Measurements from ENCODE around the gene ANKDD1B. TPM values are rescaled to one million over a fixed set of nuclear protein-coding genes. Genes with fewer than 3 reads are reported as not detected.
"Not testable (repeated sequence)": the region's sequence is repeated elsewhere in the genome, so short reads cannot be mapped to it uniquely, and the experiment has no call there.

Gene ANKDD1B
- total RNA-seq, 1 donor = 0.45 TPM

DNA sequence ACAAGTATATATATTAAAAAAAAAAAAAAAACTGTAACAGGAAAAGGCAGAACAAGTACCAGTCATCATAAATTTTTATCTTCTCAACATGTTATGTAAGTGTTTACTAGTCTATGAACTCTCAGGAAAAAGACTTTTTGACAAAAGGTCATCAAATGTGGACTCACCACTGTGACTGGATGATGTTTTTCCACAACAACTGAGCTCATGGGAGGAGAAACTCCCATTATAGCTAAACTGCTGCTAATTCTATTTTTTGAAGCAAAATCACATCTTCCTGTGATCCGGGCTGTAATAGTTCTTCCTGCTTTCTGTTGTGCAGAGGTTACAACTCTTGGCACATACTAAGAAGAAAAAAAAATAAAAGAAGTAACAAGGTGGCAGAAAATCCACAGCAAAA lies 66.4 kb downstream of the ANKDD1B start:
- DNase-seq (ENCODE audit: low read depth) = no peak
- H3K4me3 ChIP-seq (ENCODE audit: low read depth, low read length) = no peak overlapping the region
- TF ChIP-seq, protein P1, sequence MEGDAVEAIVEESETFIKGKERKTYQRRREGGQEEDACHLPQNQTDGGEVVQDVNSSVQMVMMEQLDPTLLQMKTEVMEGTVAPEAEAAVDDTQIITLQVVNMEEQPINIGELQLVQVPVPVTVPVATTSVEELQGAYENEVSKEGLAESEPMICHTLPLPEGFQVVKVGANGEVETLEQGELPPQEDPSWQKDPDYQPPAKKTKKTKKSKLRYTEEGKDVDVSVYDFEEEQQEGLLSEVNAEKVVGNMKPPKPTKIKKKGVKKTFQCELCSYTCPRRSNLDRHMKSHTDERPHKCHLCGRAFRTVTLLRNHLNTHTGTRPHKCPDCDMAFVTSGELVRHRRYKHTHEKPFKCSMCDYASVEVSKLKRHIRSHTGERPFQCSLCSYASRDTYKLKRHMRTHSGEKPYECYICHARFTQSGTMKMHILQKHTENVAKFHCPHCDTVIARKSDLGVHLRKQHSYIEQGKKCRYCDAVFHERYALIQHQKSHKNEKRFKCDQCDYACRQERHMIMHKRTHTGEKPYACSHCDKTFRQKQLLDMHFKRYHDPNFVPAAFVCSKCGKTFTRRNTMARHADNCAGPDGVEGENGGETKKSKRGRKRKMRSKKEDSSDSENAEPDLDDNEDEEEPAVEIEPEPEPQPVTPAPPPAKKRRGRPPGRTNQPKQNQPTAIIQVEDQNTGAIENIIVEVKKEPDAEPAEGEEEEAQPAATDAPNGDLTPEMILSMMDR (IDR thresholded peaks at IDR 0.05; ENCODE audit: insufficient read depth, low read length) = no peak

DNA sequence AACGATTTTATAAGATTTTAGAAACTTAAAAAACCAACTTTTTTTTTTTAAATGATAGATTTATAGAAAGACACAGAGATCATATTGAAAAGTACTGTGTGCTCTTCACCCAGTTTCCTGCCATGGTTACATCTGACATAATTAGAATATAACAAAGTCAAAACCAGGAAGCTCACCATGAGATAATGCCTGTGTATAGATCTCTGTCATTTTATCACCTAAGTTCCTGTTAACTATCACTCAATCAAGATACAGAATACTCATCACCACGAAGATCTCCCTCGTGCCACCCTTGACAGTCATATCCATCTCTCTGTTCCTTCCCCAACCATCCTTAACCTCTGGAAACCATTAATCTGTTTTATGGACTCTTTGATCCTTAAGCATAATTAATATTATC lies 66.9 kb downstream of the ANKDD1B start:
- DNase-seq (ENCODE audit: low read depth) = no peak
- TF ChIP-seq, protein P1 (IDR thresholded peaks at IDR 0.05; ENCODE audit: insufficient read depth, low read length) = no peak
- H3K4me3 ChIP-seq (ENCODE audit: low read depth, low read length) = no peak overlapping the region

DNA sequence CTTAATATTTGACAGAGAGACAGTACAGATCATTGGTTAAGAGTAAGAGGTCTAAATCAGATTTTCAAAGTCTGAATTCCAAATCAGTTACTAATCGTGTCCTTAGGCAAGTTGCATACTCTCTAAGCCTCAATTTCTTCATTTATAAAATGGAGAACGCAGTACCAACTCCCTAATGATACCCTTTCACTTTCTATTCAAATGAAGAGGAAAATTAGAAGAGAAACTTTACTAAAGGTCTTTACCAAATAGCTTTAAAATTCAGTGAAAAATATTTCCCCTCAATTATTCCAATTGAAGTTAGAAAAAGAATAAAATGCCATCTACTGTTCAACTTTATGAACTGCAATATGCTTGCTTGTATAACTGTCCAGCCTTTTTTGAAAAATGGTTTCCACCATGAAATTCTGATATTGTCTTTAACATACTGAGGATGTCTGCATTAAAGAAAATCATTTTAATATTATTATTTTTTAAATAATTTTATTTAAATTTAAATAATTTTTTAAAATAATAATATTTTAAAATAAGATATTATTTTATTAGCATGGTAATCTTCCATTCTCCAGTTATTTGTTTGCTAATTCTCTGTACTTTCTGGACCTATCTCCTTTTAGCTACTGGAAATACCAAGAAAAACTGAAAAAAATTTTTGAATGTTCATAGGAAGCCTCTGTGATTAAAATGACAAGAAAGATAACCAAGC lies 70.0 kb downstream of the ANKDD1B start:
- TF ChIP-seq, protein P1 (IDR thresholded peaks at IDR 0.05; ENCODE audit: insufficient read depth, low read length) = peak; percentile 70
- H3K4me3 ChIP-seq (ENCODE audit: low read depth, low read length) = no peak overlapping the region
- DNase-seq (ENCODE audit: low read depth) = peak; percentile 76

DNA sequence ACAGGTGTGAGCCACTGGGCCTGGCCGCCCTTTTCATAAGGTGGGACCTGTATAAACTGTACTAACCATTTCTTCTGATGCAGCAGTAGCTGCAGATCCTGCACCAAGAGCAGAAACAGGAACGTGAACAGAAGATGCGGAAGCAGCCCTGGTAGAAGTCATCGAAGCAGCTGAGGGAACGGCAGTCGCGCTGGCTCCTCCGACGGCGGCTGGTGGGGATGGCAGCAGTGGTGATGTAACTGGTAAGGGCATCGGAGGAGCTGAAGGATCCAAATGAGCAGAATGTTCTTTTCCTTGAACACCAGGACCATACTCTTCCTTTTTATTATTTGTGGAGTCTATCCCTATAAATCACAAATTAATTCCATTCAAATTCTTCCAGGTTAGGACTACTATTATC lies 73.9 kb downstream of the ANKDD1B start:
- no peak for DNase-seq (ENCODE audit: low read depth)
- H3K4me3 ChIP-seq (ENCODE audit: low read depth, low read length) = no peak overlapping the region
- TF ChIP-seq, protein P1 (IDR thresholded peaks at IDR 0.05; ENCODE audit: insufficient read depth, low read length) = no peak

DNA sequence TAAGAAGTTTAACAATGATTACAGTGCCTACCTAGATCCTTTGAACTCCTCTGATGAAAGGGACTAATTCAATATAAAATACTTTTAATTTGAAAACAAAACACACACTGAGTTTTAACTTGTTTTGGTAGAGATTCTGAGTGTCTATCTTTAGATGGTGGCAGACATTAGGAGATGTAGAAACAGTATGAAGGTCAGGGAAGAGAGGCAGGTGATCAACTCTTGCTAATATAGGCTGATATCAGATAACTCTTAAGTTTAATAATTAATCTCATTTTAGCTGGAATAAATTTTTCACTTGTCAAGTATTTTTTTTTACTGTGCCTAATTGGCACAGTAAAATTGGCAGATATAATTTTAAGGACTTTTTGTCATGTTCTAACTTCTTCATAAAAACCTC lies 75.2 kb downstream of the ANKDD1B start:
- DNase-seq (ENCODE audit: low read depth) = no peak
- H3K4me3 ChIP-seq (ENCODE audit: low read depth, low read length) = no peak overlapping the region
- TF ChIP-seq, protein P1 (IDR thresholded peaks at IDR 0.05; ENCODE audit: insufficient read depth, low read length) = no peak

DNA sequence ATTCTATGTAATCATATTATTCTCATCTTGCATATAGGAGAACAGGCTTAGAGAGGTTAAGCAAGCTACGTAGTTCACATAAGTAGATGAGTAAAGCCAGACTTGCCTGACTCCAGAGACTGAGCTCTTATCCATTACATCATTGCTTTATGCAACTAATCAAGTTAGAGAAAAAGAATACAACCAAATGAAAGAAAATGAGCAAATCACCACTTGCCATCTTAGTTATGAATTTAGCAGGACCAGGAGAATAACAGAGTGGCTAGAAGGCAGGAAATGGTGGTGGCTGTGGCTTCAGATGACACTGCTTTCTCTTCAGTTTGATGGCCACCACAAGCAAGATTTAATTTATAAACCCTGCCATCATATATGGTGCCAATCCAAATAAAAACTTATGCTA lies 79.4 kb downstream of the ANKDD1B start:
- no peak overlapping the region for H3K4me3 ChIP-seq (ENCODE audit: low read depth, low read length)
- TF ChIP-seq, protein P1 (IDR thresholded peaks at IDR 0.05; ENCODE audit: insufficient read depth, low read length) = no peak
- no peak for DNase-seq (ENCODE audit: low read depth)

DNA sequence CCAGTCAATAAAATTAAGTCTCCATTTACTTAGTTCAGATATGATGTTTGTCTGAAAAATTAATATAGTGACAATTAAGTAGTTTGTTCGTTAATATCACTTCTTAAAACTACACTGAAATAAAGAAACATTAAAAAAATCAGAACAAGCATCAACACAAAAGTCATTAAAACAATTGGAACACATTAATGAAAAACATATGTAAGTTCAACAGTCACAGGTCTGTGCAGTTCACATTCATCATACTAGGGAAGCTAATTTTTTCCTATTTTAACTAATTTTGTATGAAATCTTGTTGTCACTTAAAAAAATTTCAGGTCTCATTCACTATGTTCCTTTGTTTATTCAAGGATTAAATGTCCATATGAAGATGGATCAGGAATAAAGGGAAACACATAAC lies 83.5 kb downstream of the ANKDD1B start:
- no peak for DNase-seq (ENCODE audit: low read depth)
- no peak overlapping the region for H3K4me3 ChIP-seq (ENCODE audit: low read depth, low read length)
- TF ChIP-seq, protein P1 (IDR thresholded peaks at IDR 0.05; ENCODE audit: insufficient read depth, low read length) = no peak

DNA sequence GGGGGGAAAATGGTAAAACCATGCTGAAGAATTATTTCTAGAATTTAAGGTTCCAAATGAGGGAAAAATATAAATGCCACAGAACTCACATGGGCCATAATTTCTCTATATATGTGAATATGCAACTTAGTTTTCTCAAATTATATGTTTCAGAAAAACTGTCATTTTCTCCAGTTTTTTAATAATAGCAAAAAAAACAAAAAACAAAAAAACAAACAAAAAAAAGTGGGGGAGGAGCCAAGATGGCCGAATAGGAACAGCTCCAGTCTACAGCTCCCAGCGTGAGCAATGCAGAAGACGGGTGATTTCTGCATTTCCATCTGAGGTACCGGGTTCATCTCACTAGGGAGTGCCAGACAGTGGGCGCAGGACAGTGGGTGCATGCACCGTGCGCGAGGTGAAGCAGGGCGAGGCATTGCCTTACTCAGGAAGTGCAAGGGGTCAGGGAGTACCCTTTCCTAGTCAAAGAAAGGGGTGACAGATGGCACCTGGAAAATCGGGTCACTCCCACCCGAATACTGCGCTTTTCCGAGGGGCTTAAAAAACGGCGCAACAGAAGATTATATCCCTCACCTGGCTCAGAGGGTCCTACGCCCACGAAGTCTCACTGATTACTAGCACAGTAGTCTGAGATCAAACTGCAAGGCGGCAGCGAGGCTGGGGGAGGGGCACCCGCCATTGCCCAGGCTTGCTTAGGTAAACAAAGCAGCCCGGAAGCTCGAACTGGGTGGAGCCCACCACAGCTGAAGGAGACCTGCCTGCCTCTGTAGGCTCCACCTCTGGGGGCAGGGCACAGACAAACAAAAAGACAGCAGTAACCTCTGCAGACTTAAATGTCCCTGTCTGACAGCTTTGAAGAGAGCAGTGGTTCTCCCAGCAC lies 84.5 kb downstream of the ANKDD1B start:
- not testable (repeated sequence) for DNase-seq (ENCODE audit: low read depth); H3K4me3 ChIP-seq (ENCODE audit: low read depth, low read length)

All from fibroblast of the aortic adventitia (primary cell).